HG03439 (cell line): Measurements from ENCODE around the gene CFTR.
"Not testable (repeated sequence)": the region's sequence is repeated elsewhere in the genome, so short reads cannot be mapped to it uniquely, and the experiment has no call there.

Experiments
- ATAC-seq: cut with Tn5 transposase; IDR thresholded peaks from one replicate; pipeline ENCODE4 v1.9.1; 2021; ENCODE audit warnings: mild to moderate bottlenecking, moderate library complexity; ENCODE audit not compliant: unreplicated experiment

The CFTR gene

GRCh38 chr7:117479225-117480054 lies at the start of gene CFTR:
CFTR (plus strand) TSS chr7:117480025; CDS start chr7:117480095, 70 bp downstream.
- no peak for ATAC-seq

DNA sequence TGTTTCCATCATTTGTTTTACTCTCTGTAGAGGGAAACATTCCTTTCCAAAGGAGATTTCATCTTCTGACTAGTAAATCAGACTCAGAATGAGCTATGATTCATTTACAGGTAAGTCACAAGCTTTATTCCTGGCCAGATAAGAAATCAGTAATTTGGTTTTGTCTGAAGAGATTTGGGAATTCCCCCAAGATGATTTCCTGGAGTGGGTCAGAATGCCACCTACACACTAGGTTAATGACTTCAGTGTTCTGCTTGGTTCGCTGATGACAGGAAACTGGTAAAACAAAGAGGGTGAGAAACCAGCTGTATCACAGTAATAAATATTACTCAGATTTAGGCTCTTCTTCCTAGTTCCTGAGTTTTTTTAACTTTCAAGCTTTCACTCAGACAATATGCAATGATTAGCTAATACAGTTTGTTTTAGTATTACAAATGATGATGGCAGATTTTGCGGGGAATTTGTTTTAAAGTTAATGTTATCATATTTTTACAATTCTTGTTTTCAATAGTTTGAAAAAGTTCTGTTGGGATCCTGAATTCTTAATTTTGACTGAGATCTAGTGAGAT lies 44.3 kb upstream of the CFTR start:
- peak; percentile 96 for ATAC-seq

DNA sequence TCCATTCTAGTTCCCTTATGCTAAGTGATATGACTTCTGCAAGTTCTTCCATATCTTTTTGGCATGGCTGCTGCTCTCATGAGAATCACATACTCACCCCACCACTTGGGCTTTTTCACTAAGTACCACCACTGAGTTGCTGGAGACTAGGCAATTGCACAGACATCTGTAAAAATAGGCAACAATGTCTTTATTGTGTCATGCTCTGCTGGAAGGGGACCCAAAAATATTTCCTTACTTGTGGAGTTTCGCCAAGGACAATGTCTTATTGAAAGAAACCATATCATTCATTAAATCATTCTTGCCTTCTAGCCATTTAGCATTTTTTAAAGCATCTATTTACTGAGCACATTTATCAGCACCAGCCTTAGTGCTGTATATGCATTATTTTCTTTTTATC lies 35.2 kb upstream of the CFTR start:
- no peak for ATAC-seq

DNA sequence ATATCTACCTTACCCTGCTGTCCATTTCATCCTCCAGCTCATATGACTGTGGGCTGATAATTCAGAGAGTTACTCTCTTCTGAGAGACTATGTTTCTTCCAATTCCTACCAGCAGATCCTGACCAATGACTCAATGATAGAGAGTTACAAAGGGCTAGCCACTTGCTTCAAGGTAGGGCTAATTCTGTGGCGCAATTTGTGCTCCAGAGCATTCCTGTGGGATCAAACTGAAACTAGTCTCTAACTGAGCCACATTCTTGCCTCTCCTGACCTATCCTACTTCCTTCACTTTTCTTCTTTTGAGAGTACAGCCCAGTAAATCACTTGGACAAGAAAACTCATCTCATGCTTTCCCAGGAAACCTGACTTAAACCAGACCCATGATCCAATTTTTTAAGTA lies 34.6 kb upstream of the CFTR start:
- no peak for ATAC-seq

- no peak for ATAC-seq
Measured at GRCh38 chr7:117446220-117446815, 33.5 kb upstream of the CFTR start.

- no peak for ATAC-seq
Measured at GRCh38 chr7:117448655-117449054, 31.2 kb upstream of the CFTR start.

- no peak for ATAC-seq
Measured at GRCh38 chr7:117458977-117459583, 20.7 kb upstream of the CFTR start.

- ATAC-seq: no peak
Measured at GRCh38 chr7:117459735-117460134, 20.1 kb upstream of the CFTR start.

DNA sequence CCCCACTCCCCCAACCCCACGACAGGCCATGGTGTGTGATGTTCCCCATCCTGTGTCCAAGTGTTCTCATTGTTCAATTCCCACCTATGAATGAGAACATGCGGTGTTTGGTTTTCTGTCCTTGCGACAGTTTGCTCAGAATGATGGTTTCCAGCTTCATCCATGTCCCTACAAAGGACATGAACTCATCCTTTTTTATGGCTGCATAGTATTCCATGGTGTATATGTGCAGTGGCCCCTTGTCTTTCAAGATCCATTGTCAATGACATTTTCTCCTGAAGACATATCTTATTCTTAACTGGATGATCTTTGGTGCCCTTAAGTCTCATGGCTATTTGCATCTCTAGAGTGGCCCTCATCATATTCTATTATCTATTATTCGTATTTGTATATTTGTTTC lies 19.0 kb upstream of the CFTR start:
- ATAC-seq: not testable (repeated sequence)

DNA sequence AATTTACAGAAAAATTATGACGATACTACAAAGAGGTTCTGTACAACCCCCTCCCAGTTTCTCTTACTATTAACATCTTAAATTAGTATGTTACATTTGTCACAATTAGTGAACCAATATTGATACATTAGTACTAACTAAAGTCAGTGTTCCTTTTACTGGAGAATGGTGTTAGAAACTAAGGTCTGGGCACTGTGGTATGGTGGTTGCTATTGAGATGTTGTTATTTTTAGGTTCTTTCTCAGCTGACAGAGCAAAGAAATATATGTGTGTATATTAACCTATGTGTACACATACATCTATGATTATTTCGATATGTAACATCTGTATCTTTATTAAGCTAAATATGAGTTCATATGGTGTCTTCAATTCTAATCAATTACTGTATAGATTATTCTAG lies 11.7 kb upstream of the CFTR start:
- no peak for ATAC-seq

GRCh38 chr7:117470777-117471176 lies 9.0 kb upstream of the CFTR start:
- ATAC-seq: no peak

DNA sequence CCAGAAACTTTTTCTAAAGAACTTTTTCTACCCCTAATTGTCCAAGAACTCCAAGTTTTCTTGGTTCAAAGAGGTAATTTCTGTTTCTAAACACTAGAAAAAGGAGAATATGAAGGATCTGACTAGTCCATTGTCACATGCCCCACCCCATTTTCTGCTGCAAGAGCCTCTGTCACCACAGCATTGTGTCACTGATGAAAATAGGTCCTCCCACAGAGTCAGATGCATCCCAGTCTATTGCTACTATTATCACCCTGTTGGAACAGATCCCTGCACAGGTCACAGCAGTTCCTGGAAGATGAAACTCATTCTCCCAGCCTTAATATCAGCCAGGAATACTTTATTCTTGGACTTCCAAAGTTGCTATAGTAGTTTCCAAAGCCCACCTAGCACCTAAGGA lies 7.5 kb upstream of the CFTR start:
- ATAC-seq: no peak

- no peak for ATAC-seq
Measured at GRCh38 chr7:117476557-117477215, 3.1 kb upstream of the CFTR start.

DNA sequence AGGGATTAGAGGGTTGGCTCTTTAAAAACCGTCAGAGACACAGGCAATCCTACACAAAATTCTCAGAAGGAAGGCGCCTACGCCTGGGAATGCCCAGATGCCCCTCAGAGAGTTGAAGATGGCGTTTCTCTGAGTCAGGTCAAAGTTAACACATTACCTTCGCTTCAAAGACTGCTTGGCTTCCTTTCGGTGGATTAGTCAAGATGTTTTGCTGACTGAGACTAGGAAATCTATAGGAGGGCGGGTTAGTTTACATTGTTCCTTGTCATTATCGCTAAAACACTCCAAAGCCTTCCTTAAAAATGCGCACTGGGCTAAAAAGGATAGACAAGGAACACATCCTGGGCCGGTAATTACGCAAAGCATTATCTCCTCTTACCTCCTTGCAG lies 995 bp upstream of the CFTR start:
- no peak for ATAC-seq

DNA sequence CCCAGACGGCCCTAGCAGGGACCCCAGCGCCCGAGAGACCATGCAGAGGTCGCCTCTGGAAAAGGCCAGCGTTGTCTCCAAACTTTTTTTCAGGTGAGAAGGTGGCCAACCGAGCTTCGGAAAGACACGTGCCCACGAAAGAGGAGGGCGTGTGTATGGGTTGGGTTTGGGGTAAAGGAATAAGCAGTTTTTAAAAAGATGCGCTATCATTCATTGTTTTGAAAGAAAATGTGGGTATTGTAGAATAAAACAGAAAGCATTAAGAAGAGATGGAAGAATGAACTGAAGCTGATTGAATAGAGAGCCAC lies 184 bp downstream of the CFTR start:
- ATAC-seq: no peak

DNA sequence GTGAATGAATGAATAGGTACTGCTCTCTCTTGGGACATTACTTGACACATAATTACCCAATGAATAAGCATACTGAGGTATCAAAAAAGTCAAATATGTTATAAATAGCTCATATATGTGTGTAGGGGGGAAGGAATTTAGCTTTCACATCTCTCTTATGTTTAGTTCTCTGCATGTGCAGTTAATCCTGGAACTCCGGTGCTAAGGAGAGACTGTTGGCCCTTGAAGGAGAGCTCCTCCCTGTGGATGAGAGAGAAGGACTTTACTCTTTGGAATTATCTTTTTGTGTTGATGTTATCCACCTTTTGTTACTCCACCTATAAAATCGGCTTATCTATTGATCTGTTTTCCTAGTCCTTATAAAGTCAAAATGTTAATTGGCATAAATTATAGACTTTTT lies 1.2 kb downstream of the CFTR start:
- no peak for ATAC-seq

GRCh38 chr7:117485118-117485620 lies 5.3 kb downstream of the CFTR start:
- no peak for ATAC-seq

- no peak for ATAC-seq
Measured at GRCh38 chr7:117489016-117489415, 9.2 kb downstream of the CFTR start.

DNA sequence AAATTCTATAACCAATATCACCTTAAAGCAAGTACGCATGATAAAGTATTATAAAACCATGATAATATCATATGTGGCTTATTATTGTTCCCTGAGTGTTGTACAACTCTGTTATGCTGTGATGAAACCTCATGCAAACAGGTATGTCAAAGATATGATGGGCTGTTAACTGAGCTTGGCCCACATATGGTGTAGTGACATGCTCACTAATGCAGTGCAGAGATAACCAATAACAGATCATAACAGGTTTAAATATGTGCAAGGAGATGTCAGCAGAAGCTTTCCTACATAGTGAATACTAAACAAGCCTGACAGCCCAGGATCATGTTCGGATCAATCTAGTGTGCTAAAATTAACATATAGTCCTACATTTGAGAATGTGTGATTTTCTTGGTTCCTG lies 9.6 kb downstream of the CFTR start:
- ATAC-seq: no peak

DNA sequence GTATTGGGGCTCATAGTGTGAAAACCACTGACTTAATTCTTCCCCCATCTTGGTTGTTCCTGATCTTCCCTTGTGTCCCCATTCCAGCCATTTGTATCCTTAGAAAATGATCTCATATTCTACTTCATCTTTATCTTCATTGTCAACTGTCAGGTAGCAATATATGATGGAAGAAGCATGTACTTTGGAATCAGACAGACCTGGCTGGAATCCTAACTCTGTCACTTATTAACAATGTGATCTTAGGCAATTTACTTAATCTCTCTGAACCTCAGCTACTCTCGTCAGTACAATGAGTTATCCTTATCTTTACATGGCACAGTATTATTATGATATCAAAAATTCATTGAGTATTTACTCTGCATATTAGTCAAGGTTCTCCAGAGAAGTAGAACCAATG lies 10.1 kb downstream of the CFTR start:
- no peak for ATAC-seq

DNA sequence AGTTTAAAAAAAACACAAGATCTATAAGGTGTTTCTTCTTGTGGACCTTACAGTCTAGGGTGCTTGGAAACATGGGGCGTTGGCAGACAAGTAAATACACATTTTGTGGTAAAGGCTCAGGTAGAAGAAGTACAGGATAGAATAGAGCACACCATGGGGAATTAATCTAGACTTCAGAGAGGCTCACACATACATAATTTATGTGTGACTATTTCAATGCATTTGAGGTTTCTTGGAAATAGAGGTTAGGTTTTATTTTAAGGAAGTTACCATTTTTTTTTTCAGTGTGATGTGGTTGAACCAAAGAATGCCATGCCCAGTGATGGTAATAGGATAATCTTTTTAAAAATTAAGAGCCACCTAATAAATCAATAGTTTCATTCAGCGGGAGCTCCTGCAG lies 12.8 kb downstream of the CFTR start:
- no peak for ATAC-seq
